ENCODE measurements around the gene TSPYL6.
"Not testable (repeated sequence)": the region's sequence is repeated elsewhere in the genome, so short reads cannot be mapped to it uniquely, and the experiment has no call there.

The TSPYL6 gene

GRCh38 chr2:54267577-54267976, 11.5 kb upstream of the TSPYL6 start:
- H3K27me3 Mint-ChIP-seq = no peaks in the 10 kb centered on the region

GRCh38 chr2:54265081-54265480, 9.1 kb upstream of the TSPYL6 start:
- not testable (repeated sequence) for H3K27me3 Mint-ChIP-seq; H3K4me3 Mint-ChIP-seq; H3K4me1 Mint-ChIP-seq (ENCODE audit: low read depth); H3K27ac Mint-ChIP-seq
- Mint-ChIP-seq H3K36me3 (peaks cover 27% of the 10 kb centered on the region), H3K9me3 (ENCODE audit: low read depth) (peaks cover 18% of the 10 kb centered on the region)

More at GRCh38 chr2:54267577-54267976, 11.5 kb upstream of the TSPYL6 start:
- no peak overlapping the region for H3K27ac Mint-ChIP-seq
- peaks cover 18% of the 10 kb centered on the region for H3K9me3 Mint-ChIP-seq (ENCODE audit: low read depth)
- H3K36me3 Mint-ChIP-seq = peaks cover 31% of the 10 kb centered on the region
- no peak overlapping the region for H3K4me3 Mint-ChIP-seq
- no peaks in the 10 kb centered on the region for H3K4me1 Mint-ChIP-seq (ENCODE audit: low read depth)

GRCh38 chr2:54262015-54262765, 6.2 kb upstream of the TSPYL6 start:
- no peaks in the 10 kb centered on the region for H3K4me1 Mint-ChIP-seq (ENCODE audit: low read depth)
- peaks cover 18% of the 10 kb centered on the region for H3K9me3 Mint-ChIP-seq (ENCODE audit: low read depth)
- no peak overlapping the region for H3K4me3 Mint-ChIP-seq
- peaks cover 29% of the 10 kb centered on the region for H3K36me3 Mint-ChIP-seq
- H3K27me3 Mint-ChIP-seq = no peaks in the 10 kb centered on the region
- H3K27ac Mint-ChIP-seq = no peak overlapping the region

GRCh38 chr2:54261537-54261936, 5.5 kb upstream of the TSPYL6 start:
- H3K9me3 Mint-ChIP-seq (ENCODE audit: low read depth) = peaks cover 18% of the 10 kb centered on the region
- no peaks in the 10 kb centered on the region for H3K4me1 Mint-ChIP-seq (ENCODE audit: low read depth)
- no peaks in the 10 kb centered on the region for H3K27me3 Mint-ChIP-seq
- H3K36me3 Mint-ChIP-seq = peaks cover 28% of the 10 kb centered on the region
- H3K4me3 Mint-ChIP-seq = no peak overlapping the region
- no peak overlapping the region for H3K27ac Mint-ChIP-seq

GRCh38 chr2:54260241-54260595, 4.2 kb upstream of the TSPYL6 start:
- Mint-ChIP-seq H3K9me3 (ENCODE audit: low read depth) (peaks cover 13% of the 10 kb centered on the region), H3K4me3 (no peak overlapping the region), H3K27me3 (no peaks in the 10 kb centered on the region), H3K4me1 (ENCODE audit: low read depth) (no peaks in the 10 kb centered on the region), H3K27ac (no peak overlapping the region), H3K36me3 (peaks cover 27% of the 10 kb centered on the region)

GRCh38 chr2:54259413-54260240, 3.6 kb upstream of the TSPYL6 start:
- Mint-ChIP-seq H3K36me3 (peaks cover 22% of the 10 kb centered on the region), H3K4me3 (no peak overlapping the region), H3K27me3 (no peaks in the 10 kb centered on the region), H3K9me3 (ENCODE audit: low read depth) (peaks cover 7% of the 10 kb centered on the region), H3K4me1 (ENCODE audit: low read depth) (no peaks in the 10 kb centered on the region), H3K27ac (no peak overlapping the region)

- Mint-ChIP-seq H3K9me3 (ENCODE audit: low read depth) (peaks cover 3% of the 10 kb centered on the region), H3K27me3 (no peaks in the 10 kb centered on the region), H3K36me3 (peaks cover 26% of the 10 kb centered on the region), H3K4me1 (ENCODE audit: low read depth) (no peaks in the 10 kb centered on the region), H3K4me3 (no peak overlapping the region), H3K27ac (no peak overlapping the region)
Measured at GRCh38 chr2:54258166-54258565, 2.1 kb upstream of the TSPYL6 start.

GRCh38 chr2:54255230-54256090, 569 bp downstream of the TSPYL6 start:
- Mint-ChIP-seq H3K4me3 (no peak overlapping the region), H3K9me3 (ENCODE audit: low read depth) (no peaks in the 10 kb centered on the region), H3K27ac (no peak overlapping the region), H3K27me3 (no peaks in the 10 kb centered on the region), H3K4me1 (ENCODE audit: low read depth) (no peaks in the 10 kb centered on the region), H3K36me3 (peaks cover 24% of the 10 kb centered on the region)

GRCh38 chr2:54254180-54254579, 1.8 kb downstream of the TSPYL6 start:
- no peaks in the 10 kb centered on the region for H3K27me3 Mint-ChIP-seq

GRCh38 chr2:54249629-54250028, 6.4 kb downstream of the TSPYL6 start:
- Mint-ChIP-seq H3K4me3 (no peak overlapping the region), H3K27me3 (no peaks in the 10 kb centered on the region), H3K9me3 (ENCODE audit: low read depth) (peaks cover 4% of the 10 kb centered on the region), H3K27ac (no peak overlapping the region), H3K36me3 (peaks cover 36% of the 10 kb centered on the region), H3K4me1 (ENCODE audit: low read depth) (no peaks in the 10 kb centered on the region)

More at GRCh38 chr2:54254180-54254579, 1.8 kb downstream of the TSPYL6 start:
- no peaks in the 10 kb centered on the region for H3K9me3 Mint-ChIP-seq (ENCODE audit: low read depth)
- no peak overlapping the region for H3K27ac Mint-ChIP-seq
- H3K36me3 Mint-ChIP-seq = peaks cover 24% of the 10 kb centered on the region
- H3K4me1 Mint-ChIP-seq (ENCODE audit: low read depth) = no peaks in the 10 kb centered on the region
- no peak overlapping the region for H3K4me3 Mint-ChIP-seq

GRCh38 chr2:54247115-54247514, 8.9 kb downstream of the TSPYL6 start:
- Mint-ChIP-seq H3K4me1 (ENCODE audit: low read depth) (no peaks in the 10 kb centered on the region), H3K36me3 (peaks cover 21% of the 10 kb centered on the region), H3K9me3 (ENCODE audit: low read depth) (peaks cover 4% of the 10 kb centered on the region), H3K27ac (no peak overlapping the region), H3K4me3 (no peak overlapping the region), H3K27me3 (no peaks in the 10 kb centered on the region)

- H3K27ac Mint-ChIP-seq = no peak overlapping the region
- H3K36me3 Mint-ChIP-seq = peaks cover 26% of the 10 kb centered on the region
- H3K4me3 Mint-ChIP-seq = no peak overlapping the region
- H3K4me1 Mint-ChIP-seq (ENCODE audit: low read depth) = no peaks in the 10 kb centered on the region
- no peaks in the 10 kb centered on the region for H3K27me3 Mint-ChIP-seq
- H3K9me3 Mint-ChIP-seq (ENCODE audit: low read depth) = peaks cover 10% of the 10 kb centered on the region
Measured at GRCh38 chr2:54240515-54241469, 15.2 kb downstream of the TSPYL6 start.

GRCh38 chr2:54239427-54239826, 16.6 kb downstream of the TSPYL6 start:
- Mint-ChIP-seq H3K4me1 (ENCODE audit: low read depth) (no peaks in the 10 kb centered on the region), H3K27ac (no peak overlapping the region), H3K36me3 (peaks cover 19% of the 10 kb centered on the region), H3K9me3 (ENCODE audit: low read depth) (peaks cover 8% of the 10 kb centered on the region), H3K27me3 (no peaks in the 10 kb centered on the region), H3K4me3 (no peak overlapping the region)

- H3K36me3 Mint-ChIP-seq = peaks cover 21% of the 10 kb centered on the region
- H3K4me1 Mint-ChIP-seq (ENCODE audit: low read depth) = no peaks in the 10 kb centered on the region
- no peak overlapping the region for H3K4me3 Mint-ChIP-seq
- peaks cover 8% of the 10 kb centered on the region for H3K9me3 Mint-ChIP-seq (ENCODE audit: low read depth)
- H3K27me3 Mint-ChIP-seq = no peaks in the 10 kb centered on the region
- no peak overlapping the region for H3K27ac Mint-ChIP-seq
Measured at GRCh38 chr2:54237428-54237827, 18.6 kb downstream of the TSPYL6 start.

Measured in activated naive CD8-positive, alpha-beta T cell (primary cell).